Measurements from ENCODE around the gene FANCB. TPM values are rescaled to one million over a fixed set of nuclear protein-coding genes. Genes with fewer than 3 reads are reported as not detected.

FANCB gene
- total RNA-seq, 1 donor = 17.3 TPM

GRCh38 chrX:14913241-14913640 lies 40.4 kb upstream of the FANCB start:
- no peak overlapping the region for H3K4me3 ChIP-seq (ENCODE audit: low read depth, low read length)
- no peak for DNase-seq (ENCODE audit: low read depth)
- no peak for TF ChIP-seq CTCF (IDR thresholded peaks at IDR 0.05; ENCODE audit: insufficient read depth, low read depth, low read length)

GRCh38 chrX:14903891-14904290 lies 31.0 kb upstream of the FANCB start:
- no peak for TF ChIP-seq CTCF (IDR thresholded peaks at IDR 0.05; ENCODE audit: insufficient read depth, low read depth, low read length)
- no peak overlapping the region for H3K4me3 ChIP-seq (ENCODE audit: low read depth, low read length)
- no peak for DNase-seq (ENCODE audit: low read depth)

GRCh38 chrX:14902537-14902936 lies 29.7 kb upstream of the FANCB start:
- H3K4me3 ChIP-seq (ENCODE audit: low read depth, low read length) = no peak overlapping the region
- TF ChIP-seq CTCF (IDR thresholded peaks at IDR 0.05; ENCODE audit: insufficient read depth, low read depth, low read length) = no peak
- no peak for DNase-seq (ENCODE audit: low read depth)

GRCh38 chrX:14899607-14900006 lies 26.7 kb upstream of the FANCB start:
- peak; percentile 50 for DNase-seq (ENCODE audit: low read depth)
- H3K4me3 ChIP-seq (ENCODE audit: low read depth, low read length) = no peak overlapping the region
- no peak for TF ChIP-seq CTCF (IDR thresholded peaks at IDR 0.05; ENCODE audit: insufficient read depth, low read depth, low read length)

GRCh38 chrX:14897042-14897441 lies 24.2 kb upstream of the FANCB start:
- no peak for DNase-seq (ENCODE audit: low read depth)
- no peak overlapping the region for H3K4me3 ChIP-seq (ENCODE audit: low read depth, low read length)
- no peak for TF ChIP-seq CTCF (IDR thresholded peaks at IDR 0.05; ENCODE audit: insufficient read depth, low read depth, low read length)

GRCh38 chrX:14896273-14896672 lies 23.4 kb upstream of the FANCB start:
- DNase-seq (ENCODE audit: low read depth) = no peak
- H3K4me3 ChIP-seq (ENCODE audit: low read depth, low read length) = no peak overlapping the region
- no peak for TF ChIP-seq CTCF (IDR thresholded peaks at IDR 0.05; ENCODE audit: insufficient read depth, low read depth, low read length)

GRCh38 chrX:14886252-14886651 lies 13.4 kb upstream of the FANCB start:
- no peak for TF ChIP-seq CTCF (IDR thresholded peaks at IDR 0.05; ENCODE audit: insufficient read depth, low read depth, low read length)

More at GRCh38 chrX:14886252-14886651, 13.4 kb upstream of the FANCB start:
- no peak for DNase-seq (ENCODE audit: low read depth)
- H3K4me3 ChIP-seq (ENCODE audit: low read depth, low read length) = no peak overlapping the region
